CD4-positive, alpha-beta T cell (primary cell): ENCODE results near the gene CPN2. TPM values are rescaled to one million over a fixed set of nuclear protein-coding genes. Genes with fewer than 3 reads are reported as not detected.

Experiments used
- ATAC-seq: fragments of 200-7000 bp; cut with Tn5 transposase; one replicate; pipeline ENCODE4 v1.10.0; 2022; ENCODE audit warnings: mild to moderate bottlenecking; ENCODE audit not compliant: poor library complexity
- CTCF ChIA-PET: fragments of 350-600 bp; sonication (Branson Sonifier 250); formaldehyde crosslinking; loops from one replicate; lab custom pipeline; 2021; ENCODE audit warnings: antibody characterized with exemption, inconsistent platforms; lab: Charles Lee
- POLR2A ChIA-PET: fragments of 350-600 bp; sonication (Branson Sonifier 250); formaldehyde crosslinking; loops from one replicate; lab custom pipeline; 2021; ENCODE audit warnings: antibody characterized with exemption, inconsistent platforms; lab: Charles Lee
- DNase-seq, 14 experiments: peaks; one replicate each; pipeline ENCODE4 v3.0.0-alpha.2; 2013 to 2020; ENCODE audit warnings: mixed read lengths in 2 of 14
- H3K27ac ChIP-seq, 2 donors: one replicate each; pipeline versions ENCODE4 v1.5.1 to v1.7.0; 2013; ENCODE audit warnings: low read length in 2 of 2, low read depth in 1 of 2, mild to moderate bottlenecking in 1 of 2
- H3K27me3 ChIP-seq, 2 experiments: 1 replicate in 1 of 2; 2 replicates in 1 of 2; pipeline versions ENCODE4 v1.6.1 to v1.7.0; 2013; ENCODE audit warnings: low read length in 2 of 2, control low read depth in 1 of 2, mild to moderate bottlenecking in 1 of 2, moderate library complexity in 1 of 2; ENCODE audit not compliant: insufficient read depth in 2 of 2, control insufficient read depth in 1 of 2
- H3K36me3 ChIP-seq: one replicate; pipeline ENCODE4 v1.6.1; 2013; ENCODE audit warnings: low read length, control low read depth; ENCODE audit not compliant: insufficient read depth
- H3K4me1 ChIP-seq: one replicate; pipeline ENCODE4 v1.6.1; 2013; ENCODE audit warnings: low read length, control low read depth; ENCODE audit not compliant: insufficient read depth
- H3K4me3 ChIP-seq: one replicate; pipeline ENCODE4 v1.5.1; 2013; ENCODE audit warnings: mild to moderate bottlenecking, low read length, moderate library complexity
- H3K9me3 ChIP-seq, 2 experiments: 1 replicate in 1 of 2; 2 replicates in 1 of 2; pipeline versions ENCODE4 v1.6.1 to v1.7.0; 2013; ENCODE audit warnings: low read length in 2 of 2, mild to moderate bottlenecking in 2 of 2, control low read depth in 1 of 2, moderate library complexity in 1 of 2; ENCODE audit not compliant: control insufficient read depth in 1 of 2, insufficient read depth in 1 of 2
- H3K27ac Mint-ChIP-seq: one replicate; pipeline ENCODE4 v1.8.0; 2020; ENCODE audit warnings: mixed read lengths
- H3K27me3 Mint-ChIP-seq: one replicate; pipeline ENCODE4 v1.8.0; 2021; ENCODE audit warnings: mixed read lengths
- H3K36me3 Mint-ChIP-seq: one replicate; pipeline ENCODE4 v1.8.0; 2021; ENCODE audit warnings: low read depth, mixed read lengths
- H3K4me1 Mint-ChIP-seq: one replicate; pipeline ENCODE4 v1.8.0; 2021; ENCODE audit warnings: low read depth, mixed read lengths
- H3K4me3 Mint-ChIP-seq: one replicate; pipeline ENCODE4 v1.8.0; 2020; ENCODE audit warnings: mild to moderate bottlenecking, mixed read lengths
- H3K9me3 Mint-ChIP-seq: one replicate; pipeline ENCODE4 v1.8.0; 2020; ENCODE audit warnings: mixed read lengths
- intact Hi-C, 2 experiments: fragments of 100-400 bp; cut with DNase I in 1 of 2; cut with micrococcal nuclease in 1 of 2; formaldehyde crosslinking; loops; one replicate each; pipeline versions ENCODE4 v1.15.1 to v1.9.0; 2023 to 2025; cut with DNase I, micrococcal nuclease
- total RNA-seq, 174 experiments: library from RNA in 2 of 174; stranded (reverse) in 2 of 174; gene quantifications; one replicate each; pipeline ENCODE4 v1.2.3 and lab custom pipeline; 2021 to 2026
- TF ChIP-seq, protein P1 (sequence below): fragments of 200-600 bp; IDR thresholded peaks from one replicate; pipeline ENCODE4 v1.8.0; 2022; ENCODE audit warnings: antibody characterized with exemption, mild to moderate bottlenecking

Gene CPN2
- total RNA-seq, 2 experiments from 2014 or later = not detected

- no peak overlapping the region for H3K27ac ChIP-seq
- H3K36me3 ChIP-seq = no peaks in the 10 kb centered on the region
- H3K4me3 ChIP-seq = no peak overlapping the region
- H3K27me3 Mint-ChIP-seq = no peaks in the 10 kb centered on the region
- no peaks in the 10 kb centered on the region for H3K4me1 ChIP-seq
- intact Hi-C loops = no loop called here
- POLR2A ChIA-PET = interaction anchor here (0.9 kb wide), 2 partner anchors 9 to 10 kb away, joined by 3 read pairs; no protein-coding TSS in a partner anchor
- H3K9me3 ChIP-seq = peaks cover 4 to 9% of the 10 kb centered on the region in 2 experiments
- H3K27me3 ChIP-seq = no peaks in the 10 kb centered on the region
- H3K4me3 Mint-ChIP-seq = no peak overlapping the region
- no peaks in the 10 kb centered on the region for H3K4me1 Mint-ChIP-seq
- no peaks in the 10 kb centered on the region for H3K36me3 Mint-ChIP-seq
- DNase-seq = peak in 1 of 14 experiments; percentile 26
- TF ChIP-seq, protein P1, sequence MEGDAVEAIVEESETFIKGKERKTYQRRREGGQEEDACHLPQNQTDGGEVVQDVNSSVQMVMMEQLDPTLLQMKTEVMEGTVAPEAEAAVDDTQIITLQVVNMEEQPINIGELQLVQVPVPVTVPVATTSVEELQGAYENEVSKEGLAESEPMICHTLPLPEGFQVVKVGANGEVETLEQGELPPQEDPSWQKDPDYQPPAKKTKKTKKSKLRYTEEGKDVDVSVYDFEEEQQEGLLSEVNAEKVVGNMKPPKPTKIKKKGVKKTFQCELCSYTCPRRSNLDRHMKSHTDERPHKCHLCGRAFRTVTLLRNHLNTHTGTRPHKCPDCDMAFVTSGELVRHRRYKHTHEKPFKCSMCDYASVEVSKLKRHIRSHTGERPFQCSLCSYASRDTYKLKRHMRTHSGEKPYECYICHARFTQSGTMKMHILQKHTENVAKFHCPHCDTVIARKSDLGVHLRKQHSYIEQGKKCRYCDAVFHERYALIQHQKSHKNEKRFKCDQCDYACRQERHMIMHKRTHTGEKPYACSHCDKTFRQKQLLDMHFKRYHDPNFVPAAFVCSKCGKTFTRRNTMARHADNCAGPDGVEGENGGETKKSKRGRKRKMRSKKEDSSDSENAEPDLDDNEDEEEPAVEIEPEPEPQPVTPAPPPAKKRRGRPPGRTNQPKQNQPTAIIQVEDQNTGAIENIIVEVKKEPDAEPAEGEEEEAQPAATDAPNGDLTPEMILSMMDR = no peak
- CTCF ChIA-PET = interaction anchor here (0.9 kb wide), 1 partner anchor 43 kb away, joined by 3 read pairs; no protein-coding TSS in a partner anchor
- ATAC-seq = no peak
- no peak overlapping the region for H3K27ac Mint-ChIP-seq
- peaks cover 2% of the 10 kb centered on the region for H3K9me3 Mint-ChIP-seq
Measured at GRCh38 chr3:194387276-194387675, 36.1 kb upstream of the CPN2 start.

DNA sequence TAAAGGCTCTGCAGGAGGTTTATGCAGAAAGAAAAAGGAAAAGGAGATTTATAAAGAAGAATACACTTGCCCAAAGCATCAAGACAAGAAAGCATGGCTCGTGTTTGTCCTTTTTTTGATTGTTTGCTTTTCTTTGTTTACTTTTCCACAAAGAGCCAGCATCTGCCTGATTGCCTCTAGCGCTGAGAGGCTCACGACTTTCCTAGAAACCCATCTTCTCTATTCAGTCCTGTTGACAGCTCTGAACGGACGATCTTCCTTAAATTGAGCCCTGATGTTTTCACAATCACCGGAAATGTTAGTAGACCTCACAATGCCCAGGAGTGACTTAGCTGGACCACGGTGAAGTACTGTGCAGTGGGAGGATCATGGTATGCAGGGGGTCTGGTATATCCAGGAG, 35.5 kb upstream of the CPN2 start:
- ChIA-PET POLR2A (interaction anchor here (0.9 kb wide), 2 partner anchors 9 to 11 kb away, joined by 3 read pairs; no protein-coding TSS in a partner anchor), CTCF (no interaction called here)
- TF ChIP-seq, protein P1 = no peak
- DNase-seq (no peak), ATAC-seq (no peak)
- Mint-ChIP-seq H3K9me3 (peaks cover 2% of the 10 kb centered on the region), H3K27ac (no peak overlapping the region), H3K4me3 (no peak overlapping the region), H3K27me3 (no peaks in the 10 kb centered on the region), H3K36me3 (no peaks in the 10 kb centered on the region), H3K4me1 (no peaks in the 10 kb centered on the region)
- Histone ChIP-seq H3K4me1 (no peaks in the 10 kb centered on the region), H3K36me3 (no peaks in the 10 kb centered on the region), H3K27me3 (peaks cover 0 to under 1% of the 10 kb centered on the region in 2 experiments), H3K4me3 (no peak overlapping the region), H3K9me3 (peaks cover 4 to 9% of the 10 kb centered on the region in 2 experiments), H3K27ac (no peak overlapping the region)
- intact Hi-C loops = no loop called here

DNA sequence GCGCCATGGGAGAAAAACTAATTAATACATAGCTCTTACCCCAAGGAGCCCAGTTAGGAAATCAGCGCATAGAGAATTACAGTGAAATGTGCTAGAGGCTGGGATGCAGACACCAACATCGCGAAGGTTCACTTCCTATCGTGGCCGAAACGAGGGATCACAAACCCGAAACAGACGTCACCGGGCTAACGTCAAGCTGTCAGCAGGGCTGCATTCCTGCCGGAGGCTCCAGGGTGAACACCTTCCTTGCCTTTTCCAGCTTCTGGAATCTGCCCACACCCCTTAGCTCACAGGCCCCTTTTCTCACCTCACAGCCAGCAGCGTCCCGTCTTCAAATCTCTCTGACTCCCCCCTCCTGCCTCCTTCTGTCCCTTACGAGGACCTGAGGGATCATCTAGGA, 34.9 kb upstream of the CPN2 start:
- peaks cover 3 to 12% of the 10 kb centered on the region in 2 experiments for H3K9me3 ChIP-seq
- intact Hi-C loops = no loop called here
- Mint-ChIP-seq H3K4me3 (no peak overlapping the region), H3K4me1 (no peaks in the 10 kb centered on the region), H3K9me3 (no peaks in the 10 kb centered on the region), H3K27ac (no peak overlapping the region), H3K36me3 (no peaks in the 10 kb centered on the region), H3K27me3 (no peaks in the 10 kb centered on the region)
- H3K4me1 ChIP-seq = no peaks in the 10 kb centered on the region
- TF ChIP-seq, protein P1 = no peak
- ChIA-PET POLR2A (interaction anchor here (1.0 kb wide), 1 partner anchor 12 kb away, joined by 4 read pairs; the partner anchor contains the start of gene GP5), CTCF (no interaction called here)
- H3K4me3 ChIP-seq = no peak overlapping the region
- no peaks in the 10 kb centered on the region for H3K36me3 ChIP-seq
- no peak for ATAC-seq
- DNase-seq = peak in 1 of 14 experiments; percentile 27
- peaks cover 0 to 2% of the 10 kb centered on the region in 2 experiments for H3K27me3 ChIP-seq
- H3K27ac ChIP-seq = no peak overlapping the region
